Measurements from ENCODE around the gene PREP.
"Not testable (repeated sequence)": the region's sequence is repeated elsewhere in the genome, so short reads cannot be mapped to it uniquely, and the experiment has no call there.

Gene PREP

GRCh38 chr6:105259913-105260889 is 142.7 kb downstream of the PREP start:
- no peak for DNase-seq

GRCh38 chr6:105258816-105259215 is 144.1 kb downstream of the PREP start:
- DNase-seq, result no peak

GRCh38 chr6:105257340-105257739 is 145.5 kb downstream of the PREP start:
- no peak for DNase-seq

- DNase-seq, result no peak
Observed at GRCh38 chr6:105256619-105257018, 146.3 kb downstream of the PREP start.

- DNase-seq, result no peak
Observed at GRCh38 chr6:105253787-105254186, 149.1 kb downstream of the PREP start.

GRCh38 chr6:105251689-105252088 is 151.2 kb downstream of the PREP start:
- no peak for DNase-seq

GRCh38 chr6:105250533-105250932 is 152.3 kb downstream of the PREP start:
- DNase-seq, result no peak

- no peak for DNase-seq
Observed at GRCh38 chr6:105243487-105243886, 159.4 kb downstream of the PREP start.

GRCh38 chr6:105235155-105235554 is 167.7 kb downstream of the PREP start:
- no peak for DNase-seq

- not testable (repeated sequence) for DNase-seq
Observed at GRCh38 chr6:105231771-105232170, 171.1 kb downstream of the PREP start.
